Stimulated activated CD4-positive, alpha-beta T cell treated with anti-CD3 and anti-CD28 coated beads, Interleukin-4, amount 100 ng/mL, for 24 hours (primary cell): Measurements from ENCODE around the gene KCNK5.

Experiments used
- DNase-seq: peaks from one replicate; pipeline ENCODE4 v3.0.0-alpha.2; 2020

The KCNK5 gene, protein sequence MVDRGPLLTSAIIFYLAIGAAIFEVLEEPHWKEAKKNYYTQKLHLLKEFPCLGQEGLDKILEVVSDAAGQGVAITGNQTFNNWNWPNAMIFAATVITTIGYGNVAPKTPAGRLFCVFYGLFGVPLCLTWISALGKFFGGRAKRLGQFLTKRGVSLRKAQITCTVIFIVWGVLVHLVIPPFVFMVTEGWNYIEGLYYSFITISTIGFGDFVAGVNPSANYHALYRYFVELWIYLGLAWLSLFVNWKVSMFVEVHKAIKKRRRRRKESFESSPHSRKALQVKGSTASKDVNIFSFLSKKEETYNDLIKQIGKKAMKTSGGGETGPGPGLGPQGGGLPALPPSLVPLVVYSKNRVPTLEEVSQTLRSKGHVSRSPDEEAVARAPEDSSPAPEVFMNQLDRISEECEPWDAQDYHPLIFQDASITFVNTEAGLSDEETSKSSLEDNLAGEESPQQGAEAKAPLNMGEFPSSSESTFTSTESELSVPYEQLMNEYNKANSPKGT

DNA sequence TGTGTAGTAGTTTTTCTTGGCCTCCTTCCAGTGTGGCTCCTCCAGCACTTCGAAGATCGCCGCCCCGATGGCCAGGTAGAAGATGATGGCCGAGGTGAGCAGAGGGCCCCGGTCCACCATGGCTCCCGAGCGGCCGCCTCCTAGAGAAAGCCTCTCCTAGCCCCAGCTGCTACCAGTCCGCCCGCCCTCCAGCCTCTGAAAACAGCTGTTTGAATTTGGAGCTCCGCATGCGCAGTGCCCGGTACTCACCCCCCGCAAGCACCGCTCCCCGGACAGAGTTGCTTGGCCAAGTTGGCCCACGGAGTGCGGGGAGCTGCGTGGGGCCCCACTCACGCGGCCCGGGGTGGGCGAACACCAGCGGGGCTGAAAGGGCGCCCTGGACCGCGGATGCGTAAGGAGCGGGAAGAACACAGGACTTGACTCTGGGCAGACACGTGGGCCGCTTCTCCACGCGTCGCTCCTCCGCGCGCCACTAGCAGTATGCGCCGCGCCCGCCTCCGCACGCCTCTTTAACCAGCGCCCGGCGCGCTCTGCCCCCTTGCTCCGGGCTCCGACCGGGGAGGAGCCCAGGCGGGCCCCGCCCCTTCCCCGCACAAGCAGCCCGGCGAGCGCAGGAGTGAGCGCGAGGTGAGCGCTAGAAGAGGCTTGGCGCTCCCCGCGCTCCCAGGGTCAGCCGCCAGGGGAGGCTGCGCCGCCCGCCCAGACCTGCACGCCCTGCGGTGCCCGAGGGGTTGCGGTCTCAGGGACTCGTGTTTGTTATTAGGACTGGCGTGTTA, at the start of gene KCNK5:
KCNK5 (minus strand) TSS at position 484 of the 776 bp plus-strand sequence; CDS start at position 120, 364 bp downstream.
- peak; percentile 78 for DNase-seq

DNA sequence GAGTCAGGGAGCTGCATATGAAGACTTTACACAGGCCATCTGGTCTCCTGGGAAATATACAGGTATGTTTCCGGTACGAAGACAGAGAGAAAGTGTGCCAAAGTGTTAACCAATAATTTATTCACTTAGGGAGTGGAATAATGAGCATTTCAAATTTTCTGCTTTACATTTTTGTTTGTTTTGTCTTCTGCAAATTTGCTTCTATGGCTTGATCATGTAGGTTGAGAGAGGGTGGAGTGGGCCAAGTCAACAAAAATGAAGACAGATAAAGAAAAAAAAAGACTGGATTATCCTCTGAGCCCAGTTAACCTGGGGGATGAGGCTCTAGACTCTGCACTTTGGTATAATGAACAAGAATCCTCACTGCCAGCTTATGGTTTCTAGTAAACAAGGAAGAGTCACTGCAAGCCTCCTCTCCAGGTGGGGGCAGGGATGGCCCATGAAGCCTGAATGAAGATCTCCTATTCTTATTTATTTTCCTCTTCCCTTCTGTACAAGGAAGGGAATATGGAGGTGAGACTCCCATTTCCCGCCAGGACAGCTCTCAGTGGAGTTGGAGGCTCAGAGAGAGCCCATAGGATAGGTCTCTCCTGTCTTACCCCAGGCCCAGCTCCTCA, 47.2 kb upstream of the KCNK5 start:
- DNase-seq: no peak

DNA sequence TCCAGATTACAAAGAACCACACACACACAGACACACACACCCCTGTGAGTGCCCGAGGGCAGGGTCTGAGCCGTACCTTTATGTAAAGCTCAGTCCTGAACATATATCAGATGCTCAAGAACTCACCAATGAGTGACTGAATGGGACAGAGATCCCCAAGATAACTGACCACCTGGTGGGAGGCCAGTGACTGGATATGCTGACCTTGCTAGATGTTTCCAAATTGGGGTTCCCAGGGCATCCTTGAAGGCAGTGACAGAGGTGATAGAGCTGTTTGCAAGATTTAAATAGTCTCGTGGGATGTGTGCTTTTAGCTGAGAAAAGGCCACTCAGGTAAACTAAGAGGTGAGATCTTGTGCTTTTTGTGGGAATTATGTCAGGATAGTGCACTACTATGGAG, 45.6 kb upstream of the KCNK5 start:
- no peak for DNase-seq

DNA sequence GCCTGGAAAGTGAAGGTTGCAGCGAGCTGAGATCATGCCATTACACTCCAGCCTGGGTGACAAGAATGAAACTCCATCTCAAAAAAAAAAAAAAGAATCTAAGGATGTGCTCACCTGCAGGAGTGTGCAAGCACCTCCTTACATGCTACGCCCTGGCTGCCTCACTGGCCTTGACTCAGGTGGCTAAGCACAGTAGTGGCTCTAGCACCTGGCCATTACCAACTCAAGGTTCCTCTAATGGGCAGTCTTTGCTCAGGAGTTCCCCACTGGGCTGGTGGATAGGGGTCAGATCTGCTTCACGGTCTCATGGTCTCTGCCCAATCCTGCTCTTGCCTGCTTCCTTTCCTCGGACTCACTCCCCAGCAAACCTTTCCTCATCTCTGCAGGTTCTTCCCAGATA, 45.2 kb upstream of the KCNK5 start:
- DNase-seq: no peak

DNA sequence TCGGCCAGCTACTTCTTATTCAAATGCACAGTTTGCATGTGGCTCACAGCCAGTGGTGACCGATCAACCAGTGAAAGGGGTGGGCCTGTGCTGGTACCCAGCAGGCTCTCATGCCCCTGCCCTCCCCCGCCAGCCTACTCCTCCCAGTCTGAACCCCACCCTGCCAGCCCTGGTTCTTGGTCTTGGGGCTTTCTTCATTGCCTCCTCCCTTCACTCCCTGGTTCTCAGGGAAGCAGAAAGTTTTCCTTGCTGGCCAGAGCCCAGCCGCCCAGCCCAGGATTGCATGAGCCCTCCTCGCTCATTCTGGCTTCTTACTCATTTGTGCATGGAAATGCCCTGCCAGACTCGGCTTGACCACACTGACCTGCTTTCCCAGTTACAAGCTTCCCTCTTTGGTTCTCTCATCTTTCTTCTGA, 44.1 kb upstream of the KCNK5 start:
- DNase-seq: no peak

DNA sequence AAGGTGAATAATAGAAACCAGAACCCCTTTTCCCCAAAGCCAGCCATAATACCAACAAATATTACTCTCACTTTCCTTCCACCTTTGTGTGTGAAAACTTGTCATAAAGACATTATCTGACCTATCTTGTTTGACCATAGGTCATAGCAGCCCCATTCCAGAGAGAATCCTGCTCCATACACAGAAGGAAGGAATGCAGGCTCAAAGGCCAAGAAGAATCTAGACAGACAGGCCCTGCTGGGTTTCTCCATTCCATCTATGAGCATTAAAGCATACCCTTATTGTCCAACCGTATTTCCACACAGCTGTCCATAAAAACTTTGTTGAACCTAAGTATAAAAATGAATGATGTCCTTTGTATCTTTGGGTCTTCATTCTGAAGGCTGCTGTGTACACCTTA, 40.7 kb upstream of the KCNK5 start:
- no peak for DNase-seq

DNA sequence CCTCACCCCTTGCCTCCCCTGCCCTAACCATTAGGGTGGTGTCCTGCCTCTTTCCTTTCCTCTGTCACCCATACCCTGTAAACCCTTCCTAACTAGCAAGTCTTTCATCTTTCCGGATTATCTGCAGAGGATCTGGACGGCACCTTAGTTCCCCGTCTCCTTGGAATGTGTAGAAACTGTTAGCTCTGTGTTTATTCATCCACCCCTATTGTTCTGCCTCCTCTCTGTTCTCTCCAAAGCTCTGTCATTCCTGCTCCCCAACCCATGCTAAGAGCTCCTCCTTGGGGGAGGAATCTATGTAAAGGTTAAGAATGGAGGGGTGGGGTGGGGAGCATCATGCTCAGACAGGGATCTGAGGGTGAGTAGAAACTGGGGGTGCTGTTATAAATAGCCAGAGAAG, 39.4 kb upstream of the KCNK5 start:
- no peak for DNase-seq

DNA sequence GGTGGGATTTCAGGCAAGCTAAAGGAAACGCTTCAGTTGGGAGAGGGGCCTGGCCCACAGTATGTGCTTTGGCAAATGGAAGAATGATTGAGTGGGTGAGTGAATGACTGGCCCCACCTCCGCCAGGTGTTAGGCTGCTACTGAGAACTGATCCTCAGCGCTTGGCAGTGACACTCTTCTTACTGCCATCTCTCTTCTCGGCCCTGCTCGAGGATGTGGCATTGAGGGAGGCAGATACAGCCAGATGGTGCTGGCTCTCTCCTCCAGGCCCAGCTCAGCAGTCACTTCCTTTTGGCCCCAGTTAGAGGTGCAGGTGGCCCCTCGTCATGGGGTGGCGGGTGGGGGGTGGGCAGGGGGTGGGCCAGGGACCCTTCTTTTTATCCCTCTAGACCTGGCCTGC, 38.9 kb upstream of the KCNK5 start:
- DNase-seq: no peak

DNA sequence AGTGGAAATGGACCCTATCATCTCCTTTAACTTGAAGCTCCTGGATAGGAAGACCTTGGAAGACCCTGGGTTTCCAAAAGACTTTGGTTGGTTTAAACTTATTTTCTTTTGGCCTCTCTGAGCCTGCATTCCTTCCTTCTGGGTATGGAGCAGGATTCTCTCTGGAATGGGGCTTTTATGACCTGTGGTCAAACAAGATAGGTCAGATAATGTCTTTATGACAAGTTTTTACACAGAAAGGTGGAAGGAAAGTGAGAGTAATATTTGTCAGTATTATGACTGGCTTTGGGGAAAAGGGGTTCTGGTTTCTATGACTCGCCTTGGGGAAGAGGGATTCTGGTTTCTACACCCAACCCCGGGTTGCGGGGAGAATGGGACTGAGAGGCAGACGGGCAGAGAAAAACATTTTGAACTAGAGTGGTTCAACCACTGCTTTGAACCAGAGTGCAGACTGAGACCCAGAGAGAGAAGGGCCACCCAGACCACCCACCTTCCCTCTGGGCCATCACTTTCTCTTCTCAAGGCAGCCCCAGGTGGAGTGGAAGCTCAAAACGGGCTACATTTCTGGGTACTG, 37.6 kb upstream of the KCNK5 start:
- no peak for DNase-seq

DNA sequence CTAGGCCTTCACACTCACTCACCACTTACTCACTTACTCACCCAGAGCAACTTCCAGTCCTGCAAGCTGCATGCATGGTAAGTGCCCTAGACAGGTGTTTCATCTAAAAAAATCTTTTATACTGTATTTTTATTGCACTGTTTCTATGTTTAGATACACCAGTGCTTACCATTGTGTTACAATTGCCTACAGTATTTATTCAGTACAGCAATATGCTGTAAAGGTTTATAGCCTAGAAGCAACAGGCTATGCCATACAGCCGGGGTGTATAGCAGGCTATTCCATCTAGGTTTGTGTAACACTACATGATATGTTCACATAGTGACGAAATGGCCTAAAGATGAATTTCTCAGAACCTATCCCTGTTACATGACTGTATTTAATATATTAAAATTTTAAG, 37.1 kb upstream of the KCNK5 start:
- DNase-seq: no peak

DNA sequence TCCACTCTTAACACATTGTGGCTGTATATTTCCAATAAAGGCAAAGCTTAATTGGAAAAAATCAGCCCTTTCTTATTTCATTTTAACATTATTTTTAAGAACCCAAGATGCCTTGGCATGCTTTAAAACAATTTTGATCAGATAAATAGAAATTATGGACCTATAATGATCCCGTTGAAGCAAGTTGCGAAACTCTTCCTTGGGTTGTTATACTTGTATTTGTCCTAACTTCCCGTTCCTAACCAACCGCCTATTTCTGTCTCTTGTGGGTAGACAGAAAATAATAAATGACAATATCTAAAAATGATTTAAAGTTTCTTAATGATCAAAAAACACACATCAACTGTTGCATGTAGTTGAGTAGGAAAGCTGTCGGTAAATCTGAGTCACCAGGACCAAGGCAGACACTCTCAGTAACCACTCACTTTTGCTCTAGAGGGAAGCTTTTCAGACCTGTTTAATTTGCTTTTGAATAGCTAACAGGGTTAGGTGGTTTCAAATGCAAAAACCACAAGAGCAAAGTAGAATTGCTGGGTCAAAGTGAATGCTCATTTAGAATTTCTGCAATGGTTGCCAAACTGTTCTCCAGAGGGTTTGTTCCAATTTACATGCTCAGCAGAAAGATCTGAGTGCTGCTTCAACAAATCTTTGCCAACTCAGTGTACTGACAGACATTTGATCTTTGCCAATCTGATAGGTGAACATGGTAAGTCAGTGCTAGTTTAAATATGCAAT, 34.2 kb upstream of the KCNK5 start:
- peak; percentile 8 for DNase-seq

DNA sequence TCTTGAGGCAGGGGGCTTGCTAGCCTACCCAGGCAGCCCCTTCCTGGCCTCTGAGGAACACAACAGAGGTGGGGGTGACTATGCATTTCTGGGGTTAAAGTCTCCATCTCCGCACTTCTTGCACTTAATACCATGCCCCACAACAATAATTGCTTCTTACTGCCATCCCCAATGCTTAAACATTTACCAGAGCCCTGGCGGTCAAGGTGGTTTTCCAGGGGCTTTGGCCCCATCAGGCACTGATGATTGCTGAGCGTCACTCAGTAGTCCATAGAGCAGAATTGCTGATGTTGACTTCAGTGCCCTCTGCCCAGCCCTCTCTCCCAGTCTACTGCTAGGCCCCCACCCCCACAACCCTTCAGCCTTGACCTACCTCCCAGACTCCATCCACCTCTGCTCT, 32.5 kb upstream of the KCNK5 start:
- DNase-seq: no peak

DNA sequence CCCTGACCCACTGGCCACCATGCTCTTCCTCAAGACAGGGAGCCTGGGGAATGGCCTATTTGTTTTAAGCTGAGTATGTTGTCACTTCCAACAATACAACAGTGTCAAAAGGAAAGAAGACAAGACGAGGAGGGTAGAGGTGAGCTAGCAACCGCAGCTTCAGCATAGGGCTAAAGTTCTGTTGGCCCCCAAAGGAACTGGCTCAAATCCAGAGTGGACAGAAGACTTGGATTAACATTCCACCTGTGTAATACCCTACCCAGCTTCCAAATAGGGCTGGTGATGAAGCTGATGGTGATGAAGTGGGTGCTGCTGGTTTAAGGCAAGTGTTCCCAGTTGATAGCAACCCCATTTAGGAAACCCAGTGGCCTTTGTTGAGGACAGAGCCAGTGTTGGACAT, 31.7 kb upstream of the KCNK5 start:
- no peak for DNase-seq

DNA sequence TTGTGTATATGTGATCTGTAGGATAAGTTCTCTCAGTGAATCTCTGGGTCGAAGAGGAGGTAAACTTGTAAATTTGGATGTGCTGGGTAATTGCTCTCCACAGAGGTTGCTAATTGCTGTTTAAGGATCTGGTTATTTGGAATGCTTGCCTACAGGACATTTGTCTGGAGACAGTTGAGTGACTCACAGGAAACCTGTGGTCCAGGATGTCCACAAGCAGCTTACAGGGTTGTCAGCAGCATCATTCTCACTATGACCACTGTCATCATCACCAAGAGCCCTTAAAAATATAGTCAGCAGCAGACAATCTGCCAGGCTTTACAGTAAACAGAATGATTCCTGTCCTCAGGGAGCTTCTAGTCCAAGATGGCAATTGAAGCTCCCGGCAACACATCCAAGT, 31.2 kb upstream of the KCNK5 start:
- no peak for DNase-seq

DNA sequence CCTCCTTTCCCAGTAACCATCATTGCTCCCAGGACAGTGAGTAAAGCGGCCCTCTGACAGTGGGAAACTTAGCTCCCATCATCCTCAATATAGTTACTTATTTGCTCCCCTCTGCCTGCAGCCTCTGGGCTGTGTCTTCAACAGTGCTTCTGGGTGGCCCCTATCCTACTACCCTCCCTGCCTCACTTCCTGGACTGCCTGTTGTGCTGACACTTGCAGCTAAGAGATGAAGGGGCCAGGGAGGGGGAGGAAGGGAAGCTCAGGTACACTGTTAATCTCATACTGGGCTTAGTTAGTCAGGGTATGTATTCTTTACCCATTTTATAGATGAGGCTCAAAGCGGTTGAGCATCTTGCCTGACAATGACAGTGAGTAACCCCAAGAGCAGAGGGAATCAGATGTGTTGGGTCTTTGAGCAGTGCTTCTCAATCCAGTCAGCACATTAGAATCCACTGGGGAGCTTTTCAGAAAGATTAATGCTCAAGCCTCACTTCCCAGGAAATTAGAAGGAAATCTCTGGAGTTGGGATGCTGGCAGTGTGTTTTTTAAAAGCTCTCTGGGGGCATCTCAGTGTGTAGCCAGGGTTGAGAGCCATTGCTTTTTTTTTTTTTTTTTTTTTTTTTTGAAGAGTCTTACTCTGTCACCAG, 27.1 kb upstream of the KCNK5 start:
- DNase-seq: no peak

DNA sequence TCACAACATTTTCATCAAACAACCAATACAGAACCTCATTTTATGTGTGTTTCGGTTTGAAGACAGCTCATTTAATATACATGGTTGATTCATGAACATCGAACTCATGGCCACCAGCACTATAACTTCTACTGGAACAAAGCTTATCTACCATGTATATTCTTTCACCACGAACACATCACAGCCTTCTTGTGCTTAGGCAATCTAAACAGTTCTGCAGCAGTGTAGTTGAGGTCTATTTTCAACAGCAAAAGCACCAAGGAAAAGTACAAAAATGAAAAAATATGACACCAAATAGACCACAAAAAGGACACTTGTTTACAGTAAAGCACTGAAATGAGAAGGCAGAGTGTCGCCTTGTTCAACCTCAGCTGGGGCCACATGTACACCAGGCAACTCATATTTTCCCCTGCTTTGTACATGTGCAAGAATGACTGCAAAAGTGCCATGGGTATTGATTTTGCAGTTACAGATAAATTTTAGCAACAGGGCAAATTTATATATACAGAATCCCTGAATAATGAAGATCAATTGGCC, 25.8 kb upstream of the KCNK5 start:
- no peak for DNase-seq

DNA sequence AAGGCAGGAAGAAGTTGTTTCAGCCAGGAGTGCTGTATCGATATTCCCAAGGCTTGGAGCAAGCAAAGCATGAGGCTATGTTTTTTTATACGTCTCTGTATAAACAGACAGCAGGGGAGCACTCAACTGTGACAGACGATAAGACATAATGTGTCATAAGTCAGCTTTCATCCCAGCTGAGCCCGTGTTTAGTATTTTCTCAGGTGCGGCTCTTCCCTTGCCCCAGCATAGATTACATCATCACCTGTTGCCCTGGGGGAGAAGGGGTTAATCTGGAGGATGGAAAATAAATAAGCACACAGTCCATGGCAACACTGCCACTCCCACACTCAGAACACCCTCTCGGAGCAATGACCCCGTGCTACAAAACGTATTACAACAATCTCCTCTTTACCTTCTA, 22.1 kb upstream of the KCNK5 start:
- no peak for DNase-seq

DNA sequence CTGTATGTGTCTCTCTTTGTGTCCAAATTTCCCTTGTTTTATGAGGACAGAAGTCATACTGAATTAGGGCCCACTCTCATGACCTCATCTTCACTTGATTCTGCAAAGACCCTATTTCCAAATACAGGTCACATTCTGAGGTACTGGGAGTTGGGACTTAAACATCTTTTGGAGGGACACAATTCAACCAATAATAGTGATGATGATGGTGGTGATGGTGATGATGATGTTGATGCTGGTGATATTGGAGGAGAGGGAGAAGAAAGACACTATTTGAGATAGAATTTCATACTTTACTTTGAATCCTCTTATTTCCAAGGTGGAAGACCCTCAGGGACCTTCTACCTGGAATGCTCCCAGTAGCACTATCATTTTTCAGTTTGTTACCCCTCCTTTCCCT, 21.2 kb upstream of the KCNK5 start:
- no peak for DNase-seq

DNA sequence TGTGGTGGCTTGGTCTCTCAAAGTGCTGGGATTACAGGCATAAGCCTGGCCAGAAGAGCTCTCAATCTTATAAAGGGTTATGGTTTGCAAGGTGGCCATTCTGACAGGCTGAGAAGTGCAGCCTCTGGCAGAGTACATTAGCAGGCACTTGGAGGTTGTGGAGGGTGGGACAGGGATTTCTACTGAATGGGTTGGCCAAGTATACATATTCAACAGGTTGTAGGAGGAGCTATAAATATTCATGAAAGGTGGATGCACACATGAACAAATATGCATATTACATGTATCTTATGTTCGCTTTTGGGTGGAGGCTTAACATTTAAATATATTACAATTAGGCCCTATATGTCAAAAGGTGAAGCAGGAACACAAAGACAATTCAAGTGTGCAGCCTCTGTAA, 20.0 kb upstream of the KCNK5 start:
- no peak for DNase-seq

DNA sequence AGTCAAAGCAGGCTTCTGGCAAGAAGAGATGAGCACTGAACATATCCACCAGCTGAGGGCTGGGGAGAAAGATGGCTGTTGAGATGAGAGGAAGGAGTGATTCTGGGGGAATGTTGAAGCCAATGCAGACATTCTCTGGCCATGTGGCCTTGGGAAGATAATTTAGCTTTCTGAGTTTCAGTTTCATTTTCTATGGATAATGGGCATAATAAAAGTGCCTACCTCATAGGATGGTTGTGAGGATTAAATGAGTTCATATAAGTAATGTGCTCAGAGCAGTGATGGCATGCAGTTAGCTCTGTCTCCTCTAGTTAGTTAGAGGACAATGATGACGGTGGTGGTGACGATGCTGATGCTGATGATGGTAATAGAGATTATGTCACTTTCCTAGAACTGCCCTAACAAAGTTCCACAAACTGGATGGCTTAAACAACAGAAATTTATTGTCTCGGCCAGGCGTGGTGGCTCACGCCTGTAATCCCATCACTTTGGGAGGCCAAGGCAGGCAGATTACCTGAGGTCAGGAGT, 18.5 kb upstream of the KCNK5 start:
- no peak for DNase-seq

DNA sequence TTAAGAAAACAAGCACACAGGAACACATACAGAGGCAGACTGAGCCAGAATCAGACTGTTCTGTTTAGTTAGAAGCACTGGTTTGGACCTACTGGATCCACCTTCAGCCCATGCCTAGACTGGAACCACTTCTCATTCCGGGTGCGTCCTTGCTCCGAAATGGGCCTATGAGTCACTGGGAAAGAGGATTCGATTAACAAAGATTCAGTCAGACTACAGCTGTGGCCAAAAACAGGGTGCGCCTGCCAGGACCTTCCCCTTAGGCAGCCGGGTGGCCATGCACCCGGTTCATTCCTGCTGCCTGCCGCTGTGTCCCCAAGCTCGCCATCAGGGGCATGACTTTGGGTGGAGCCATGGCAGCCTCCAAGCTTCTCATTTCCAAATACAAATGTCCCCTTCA, 14.5 kb upstream of the KCNK5 start:
- no peak for DNase-seq
